M059J (cell line): ENCODE measurements around the gene GYS2. TPM values are rescaled to one million over a fixed set of nuclear protein-coding genes. Genes with fewer than 3 reads are reported as not detected.

Experiments used
- DNase-seq: peaks from one replicate; pipeline ENCODE4 v3.0.0-alpha.2; 2012; ENCODE audit warnings: low read depth
- total RNA-seq: library from RNA; depleted of rRNA; stranded (reverse); fragments of >200 nt; shearing (Covaris generic); gene quantifications from 2 replicates; pipeline ENCODE4 v1.2.3, GENCODE V29; 2014

The GYS2 gene
- total RNA-seq, 1 experiment from 2014 or later = not detected

GRCh38 chr12:21553329-21553675 is 51.3 kb downstream of the GYS2 start:
- DNase-seq = no peak

GRCh38 chr12:21552635-21553328 is 51.9 kb downstream of the GYS2 start:
- DNase-seq = no peak

GRCh38 chr12:21551841-21552465 is 52.7 kb downstream of the GYS2 start:
- no peak for DNase-seq

GRCh38 chr12:21547437-21547836 is 57.2 kb downstream of the GYS2 start:
- DNase-seq = no peak

- no peak for DNase-seq
These were observed 57.9 kb downstream of the GYS2 start for GRCh38 chr12:21546716-21547115.

GRCh38 chr12:21545557-21545956 is 59.1 kb downstream of the GYS2 start:
- no peak for DNase-seq

GRCh38 chr12:21543151-21543550 is 61.5 kb downstream of the GYS2 start:
- DNase-seq = no peak

GRCh38 chr12:21542403-21542802 is 62.2 kb downstream of the GYS2 start:
- no peak for DNase-seq

- DNase-seq = no peak
These were observed 62.9 kb downstream of the GYS2 start for GRCh38 chr12:21541773-21542172.

- no peak for DNase-seq
These were observed 64.8 kb downstream of the GYS2 start for GRCh38 chr12:21539797-21540196.

GRCh38 chr12:21538061-21538653 is 66.5 kb downstream of the GYS2 start:
- DNase-seq = peak; percentile 42

GRCh38 chr12:21529456-21529855 is 75.2 kb downstream of the GYS2 start:
- DNase-seq = no peak

GRCh38 chr12:21528953-21529352 is 75.7 kb downstream of the GYS2 start:
- DNase-seq = peak; percentile 5

GRCh38 chr12:21527451-21528180 is 77.0 kb downstream of the GYS2 start:
- DNase-seq = peak; percentile 71

GRCh38 chr12:21526721-21527345 is 77.8 kb downstream of the GYS2 start:
- no peak for DNase-seq

GRCh38 chr12:21526053-21526452 is 78.6 kb downstream of the GYS2 start, which contains the start of gene SPX:
TSS of gene SPX (plus strand) at chr12:21526296. CDS start at chr12:21526473, 177 bp downstream.
- DNase-seq = peak; percentile 24

- DNase-seq = no peak
These were observed 81.5 kb downstream of the GYS2 start for GRCh38 chr12:21523148-21523547.

- no peak for DNase-seq
These were observed 83.1 kb downstream of the GYS2 start for GRCh38 chr12:21521541-21521940.

GRCh38 chr12:21518451-21518850 is 86.2 kb downstream of the GYS2 start:
- DNase-seq = no peak

- DNase-seq = no peak
These were observed 88.4 kb downstream of the GYS2 start for GRCh38 chr12:21516281-21516680.

GRCh38 chr12:21509768-21510167 is 94.9 kb downstream of the GYS2 start:
- DNase-seq = no peak

- no peak for DNase-seq
These were observed 96.8 kb downstream of the GYS2 start for GRCh38 chr12:21507849-21508248.
